Nephron progenitor cell (in vitro differentiated cells): ENCODE data around the gene EIF2B4.
A peak's percentile ranks its signal among the peaks of the same experiment; 100 is the strongest.
"Not testable (repeated sequence)": the region's sequence is repeated elsewhere in the genome, so short reads cannot be mapped to it uniquely, and the experiment has no call there.

Source experiments
- DNase-seq: peaks from one replicate; pipeline ENCODE4 v3.0.0; 2021
- H3K27ac Mint-ChIP-seq: 2 replicates; pipeline ENCODE4 v1.8.0; 2021; ENCODE audit warnings: mild to moderate bottlenecking, moderate library complexity, mixed read lengths
- H3K27me3 Mint-ChIP-seq: 2 replicates; pipeline ENCODE4 v1.8.0; 2021; ENCODE audit warnings: mild to moderate bottlenecking, low read depth, mixed read lengths; ENCODE audit not compliant: poor library complexity
- H3K36me3 Mint-ChIP-seq: 2 replicates; pipeline ENCODE4 v1.8.0; 2021; ENCODE audit warnings: low read depth, mixed read lengths
- H3K4me1 Mint-ChIP-seq: 2 replicates; pipeline ENCODE4 v1.8.0; 2021; ENCODE audit warnings: mixed read lengths
- H3K4me3 Mint-ChIP-seq: 2 replicates; pipeline ENCODE4 v1.8.0; 2021; ENCODE audit warnings: mild to moderate bottlenecking, moderate library complexity, mixed read lengths
- H3K9me3 Mint-ChIP-seq: 2 replicates; pipeline ENCODE4 v1.8.0; 2021; ENCODE audit warnings: mild to moderate bottlenecking, moderate library complexity, mixed read lengths
- CTCF ChIP-seq: fragments of 200-600 bp; sonication (generic); IDR thresholded peaks from 2 replicates; pipeline ENCODE4 v1.5.0; 2021; ENCODE audit warnings: antibody characterized with exemption

Gene EIF2B4

GRCh38 chr2:27362678-27363420, 7.3 kb downstream of the EIF2B4 start:
- TF ChIP-seq CTCF: no peak
- peaks cover 22% of the 10 kb centered on the region for H3K4me1 Mint-ChIP-seq
- H3K4me3 Mint-ChIP-seq: no peak overlapping the region
- DNase-seq: no peak
- H3K9me3 Mint-ChIP-seq: peaks cover 13% of the 10 kb centered on the region
- H3K27me3 Mint-ChIP-seq: peaks cover 3% of the 10 kb centered on the region
- H3K27ac Mint-ChIP-seq: no peak overlapping the region
- peaks cover 64% of the 10 kb centered on the region for H3K36me3 Mint-ChIP-seq

DNA sequence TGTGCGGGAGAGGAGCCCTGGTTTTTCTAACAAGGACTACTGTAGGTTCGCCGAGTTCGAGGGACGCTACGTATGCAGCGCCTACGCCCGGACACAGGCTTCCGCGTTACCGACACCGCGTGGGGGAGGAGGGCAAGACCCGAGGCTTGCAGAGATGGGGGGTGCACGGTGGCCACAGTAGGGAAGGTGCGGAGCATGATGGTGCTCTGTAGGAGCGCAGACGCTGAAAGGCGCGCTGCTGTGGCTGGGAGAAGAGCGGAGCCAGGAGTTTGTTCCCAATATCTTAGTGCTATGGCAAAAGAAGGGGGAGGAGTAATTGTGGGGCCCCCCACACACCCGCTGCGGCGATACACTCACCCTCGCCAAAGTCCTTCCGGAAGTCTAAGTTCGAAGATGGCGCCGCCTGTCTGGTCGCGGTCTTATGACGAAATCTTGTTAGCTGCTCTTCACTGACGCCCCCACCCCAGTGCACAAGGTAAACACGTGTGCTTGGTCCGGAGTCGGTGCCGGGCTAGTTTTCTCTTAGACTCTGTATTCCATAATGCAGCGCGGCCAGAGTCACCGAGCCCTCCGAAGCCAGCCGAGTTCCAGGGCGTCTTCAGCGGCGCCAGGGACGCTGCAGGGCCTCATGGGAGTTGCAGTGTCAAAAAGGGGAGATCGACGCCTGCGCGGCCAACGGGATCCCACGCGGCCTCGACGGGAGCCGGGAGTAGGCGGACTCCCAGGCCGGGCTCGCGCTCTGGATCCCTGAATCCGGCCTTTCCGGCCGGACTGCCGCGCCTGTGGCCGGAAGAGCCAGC, 13.6 kb downstream of the EIF2B4 start, which contains the start of gene GTF3C2:
Gene GTF3C2, minus strand, starts transcription at position 383 of the 800 bp plus-strand sequence. CDS start 13,210 bp downstream, outside the sequence.
- Mint-ChIP-seq H3K9me3 (peaks cover 22% of the 10 kb centered on the region), H3K36me3 (peaks cover 31% of the 10 kb centered on the region), H3K4me1 (peaks cover 58% of the 10 kb centered on the region), H3K27me3 (peaks cover 5% of the 10 kb centered on the region), H3K27ac (peak within 1 kb of the TSS; percentile 100), H3K4me3 (peak within 1 kb of the TSS; percentile 96)
- no peak for TF ChIP-seq CTCF
- DNase-seq: peak; percentile 90

- H3K27me3 Mint-ChIP-seq: peaks cover 5% of the 10 kb centered on the region
- H3K4me3 Mint-ChIP-seq: peak overlapping the region; percentile 96
- peaks cover 22% of the 10 kb centered on the region for H3K9me3 Mint-ChIP-seq
- TF ChIP-seq CTCF: no peak
- peak; percentile 51 for DNase-seq
- H3K4me1 Mint-ChIP-seq: peaks cover 59% of the 10 kb centered on the region
- H3K36me3 Mint-ChIP-seq: peaks cover 27% of the 10 kb centered on the region
- H3K27ac Mint-ChIP-seq: peak overlapping the region; percentile 100
Observed at GRCh38 chr2:27356056-27356381, 14.1 kb downstream of the EIF2B4 start.

- DNase-seq: no peak
- peaks cover 18% of the 10 kb centered on the region for H3K9me3 Mint-ChIP-seq
- H3K27ac Mint-ChIP-seq: peak overlapping the region; percentile 81
- peaks cover 24% of the 10 kb centered on the region for H3K36me3 Mint-ChIP-seq
- H3K27me3 Mint-ChIP-seq: peaks cover 5% of the 10 kb centered on the region
- H3K4me1 Mint-ChIP-seq: peaks cover 59% of the 10 kb centered on the region
- H3K4me3 Mint-ChIP-seq: peak overlapping the region; percentile 96
- TF ChIP-seq CTCF: no peak
Observed at GRCh38 chr2:27354597-27354927, 15.6 kb downstream of the EIF2B4 start.

GRCh38 chr2:27353762-27354596, 16.2 kb downstream of the EIF2B4 start:
- H3K4me1 Mint-ChIP-seq: peaks cover 59% of the 10 kb centered on the region
- H3K9me3 Mint-ChIP-seq: peaks cover 18% of the 10 kb centered on the region
- peaks cover 5% of the 10 kb centered on the region for H3K27me3 Mint-ChIP-seq
- H3K36me3 Mint-ChIP-seq: peaks cover 29% of the 10 kb centered on the region
- H3K27ac Mint-ChIP-seq: peak overlapping the region; percentile 97
- DNase-seq: no peak
- peak overlapping the region; percentile 96 for H3K4me3 Mint-ChIP-seq
- no peak for TF ChIP-seq CTCF

DNA sequence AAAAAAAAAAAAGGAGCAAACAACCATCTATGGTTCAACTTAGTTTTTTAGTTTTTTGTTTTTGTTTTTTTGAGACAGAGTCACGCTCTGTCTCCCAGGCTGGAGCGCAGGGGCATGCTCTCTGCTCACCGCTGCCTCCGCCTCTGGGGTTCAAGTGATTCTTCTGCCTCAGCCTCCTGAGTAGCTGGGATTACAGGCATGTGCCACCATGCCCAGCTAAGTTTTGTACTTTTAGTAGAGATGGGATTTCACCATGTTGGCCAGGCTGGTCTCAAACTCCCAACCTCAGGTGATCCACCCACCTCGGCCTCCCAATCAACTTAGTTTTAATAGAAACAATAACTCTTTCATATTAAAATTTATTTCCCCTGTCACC, 16.8 kb downstream of the EIF2B4 start:
- Mint-ChIP-seq H3K27ac (peak overlapping the region; percentile 97), H3K36me3 (peaks cover 24% of the 10 kb centered on the region), H3K4me1 (peaks cover 56% of the 10 kb centered on the region), H3K9me3 (peaks cover 14% of the 10 kb centered on the region), H3K4me3 (peak overlapping the region; percentile 96)
- not testable (repeated sequence) for H3K27me3 Mint-ChIP-seq, DNase-seq
